Regular cardiac myocyte (primary cell): Measurements from ENCODE around the gene B3GAT1. TPM values are rescaled to one million over a fixed set of nuclear protein-coding genes. Genes with fewer than 3 reads are reported as not detected.

ENCODE experiments used
- total RNA-seq: library from RNA; depleted of rRNA; stranded (reverse); fragments of >200 nt; gene quantifications from 2 replicates; pipeline ENCODE4 v1.2.3, GENCODE V29; 2014

B3GAT1 gene, protein sequence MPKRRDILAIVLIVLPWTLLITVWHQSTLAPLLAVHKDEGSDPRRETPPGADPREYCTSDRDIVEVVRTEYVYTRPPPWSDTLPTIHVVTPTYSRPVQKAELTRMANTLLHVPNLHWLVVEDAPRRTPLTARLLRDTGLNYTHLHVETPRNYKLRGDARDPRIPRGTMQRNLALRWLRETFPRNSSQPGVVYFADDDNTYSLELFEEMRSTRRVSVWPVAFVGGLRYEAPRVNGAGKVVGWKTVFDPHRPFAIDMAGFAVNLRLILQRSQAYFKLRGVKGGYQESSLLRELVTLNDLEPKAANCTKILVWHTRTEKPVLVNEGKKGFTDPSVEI
- under 0.01 TPM in 2 replicates for total RNA-seq

DNA sequence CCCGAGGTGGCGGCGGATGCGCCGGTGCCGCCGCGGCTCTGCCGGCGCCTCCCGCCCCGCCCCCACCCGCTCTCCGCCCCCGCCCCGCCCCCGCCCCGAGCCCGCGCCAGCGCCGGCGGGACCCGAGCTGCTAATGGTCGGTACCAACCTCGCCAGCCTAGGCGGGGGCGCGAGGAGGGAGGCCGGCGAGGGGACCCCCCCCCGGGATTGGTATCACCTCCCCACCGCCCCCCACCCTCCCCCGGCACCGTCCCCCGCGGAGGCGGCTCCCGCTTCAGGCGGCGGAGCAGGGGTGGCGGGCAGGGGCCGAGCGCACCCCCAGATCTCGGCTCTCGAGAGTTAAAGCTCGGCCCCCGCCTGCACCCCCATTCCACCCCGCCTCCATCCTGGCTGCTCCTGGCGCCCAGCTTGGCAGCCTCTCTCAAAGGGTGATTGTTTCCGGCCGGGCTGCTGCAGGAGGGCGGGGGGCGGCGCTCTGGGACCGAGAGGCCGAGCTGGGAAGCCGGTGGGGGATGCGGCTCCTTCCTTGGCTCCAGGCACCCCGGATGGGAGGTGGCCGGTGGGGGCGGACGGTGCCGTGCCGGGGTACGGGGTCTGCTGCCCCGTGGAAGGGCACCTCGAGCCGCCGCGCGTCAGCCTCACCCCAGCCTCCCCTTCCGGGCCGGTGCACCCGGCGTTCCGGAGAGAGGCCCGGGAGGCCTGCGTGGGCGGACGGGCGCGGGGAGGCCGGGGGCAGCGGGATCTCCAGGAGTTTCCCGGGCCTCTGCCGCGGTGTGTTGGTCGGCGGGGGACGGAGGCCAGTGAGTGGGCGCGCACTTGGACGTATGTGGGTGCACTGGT, at the start of gene B3GAT1:
Gene B3GAT1, minus strand, starts transcription at position 40 of the 840 bp plus-strand sequence. CDS start 24,583 bp downstream, outside the sequence.

GRCh38 chr11:134331354-134332188, 80.5 kb downstream of the B3GAT1 start, which contains the start of gene GLB1L2:
GLB1L2 (plus strand) TSS chr11:134331988; CDS start chr11:134332062, 74 bp downstream.

Other genes with a start within 250 kb of the B3GAT1 start
- gene NCAPD3, start 188.3 kb downstream of the B3GAT1 start, total RNA-seq = 8.7 and 37.0 TPM in 2 replicates
- 27.3 and 32.2 TPM in 2 replicates for gene VPS26B, start 187.6 kb downstream of the B3GAT1 start, total RNA-seq
- gene THYN1, start 158.9 kb downstream of the B3GAT1 start, total RNA-seq = 63.3 and 74.7 TPM in 2 replicates
- gene ACAD8, start 158.7 kb downstream of the B3GAT1 start, total RNA-seq = 14.2 and 14.7 TPM in 2 replicates
- gene GLB1L3, start 135.9 kb downstream of the B3GAT1 start, total RNA-seq = not detected in 2 replicates
- gene GLB1L2, start 80.3 kb downstream of the B3GAT1 start, total RNA-seq = 0.19 and 0.28 TPM in 2 replicates